Liver (tissue), 3 donors: Measurements from ENCODE around the gene IGF2.

Experiments
- TF ChIP-seq, protein P1 (sequence below): fragments of 150-350 bp; IDR thresholded peaks from 2 replicates; pipeline ENCODE4 v1.5.1; 2017; ENCODE audit warnings: improper control_type of control experiment, low read depth, low read length; ENCODE audit not compliant: missing input control
- TF ChIP-seq, protein P2 (sequence below): IDR thresholded peaks from 2 replicates; pipeline ENCODE4 v1.6.1; 2016; ENCODE audit warnings: antibody characterized with exemption
- TF ChIP-seq, protein P3 (sequence below): IDR thresholded peaks from 2 replicates; pipeline ENCODE4 v1.6.1; 2016; ENCODE audit warnings: antibody characterized with exemption
- donor health status: healthy.
- donor health status: healthy.

DNA sequence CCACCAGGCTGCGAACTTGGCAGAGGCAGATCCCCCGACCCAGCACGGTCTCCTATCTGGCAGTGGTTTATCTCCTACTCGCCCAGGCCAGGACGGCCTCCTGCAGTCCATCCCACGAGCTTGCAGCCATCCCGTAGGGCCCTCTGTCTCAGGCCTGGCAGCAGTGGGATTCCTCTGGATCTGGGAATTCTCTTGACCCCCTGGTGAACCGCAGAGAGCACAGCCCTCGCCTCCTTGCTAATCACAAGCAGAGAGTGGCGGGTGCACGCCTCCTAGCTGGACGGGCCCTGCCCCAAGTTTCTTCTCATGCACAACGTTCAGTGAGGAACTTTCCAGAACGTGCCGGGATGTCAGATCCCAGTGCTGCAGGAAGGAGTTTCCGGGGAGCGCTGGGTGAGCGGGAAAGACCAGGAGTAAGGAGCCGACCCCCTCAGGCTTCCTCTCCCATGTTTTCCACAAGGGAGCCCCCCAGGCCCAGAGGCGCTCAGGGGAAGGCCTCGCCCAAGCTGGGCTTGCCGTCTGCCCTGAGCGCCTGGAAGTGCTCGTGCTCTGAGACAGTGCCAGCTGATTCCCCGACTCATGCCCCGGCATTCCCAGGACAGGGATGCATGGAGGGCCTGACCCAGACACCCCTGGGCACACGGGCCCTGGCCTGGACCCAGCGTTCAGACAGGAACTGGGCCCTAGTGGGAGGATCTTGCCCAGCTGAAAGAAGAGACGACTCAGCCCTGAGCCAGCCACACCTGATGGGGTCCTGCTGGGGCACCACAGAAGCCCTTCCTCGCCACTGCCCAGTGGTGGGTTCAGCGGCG lies 24.6 kb downstream of the IGF2 start:
- TF ChIP-seq, protein P1, sequence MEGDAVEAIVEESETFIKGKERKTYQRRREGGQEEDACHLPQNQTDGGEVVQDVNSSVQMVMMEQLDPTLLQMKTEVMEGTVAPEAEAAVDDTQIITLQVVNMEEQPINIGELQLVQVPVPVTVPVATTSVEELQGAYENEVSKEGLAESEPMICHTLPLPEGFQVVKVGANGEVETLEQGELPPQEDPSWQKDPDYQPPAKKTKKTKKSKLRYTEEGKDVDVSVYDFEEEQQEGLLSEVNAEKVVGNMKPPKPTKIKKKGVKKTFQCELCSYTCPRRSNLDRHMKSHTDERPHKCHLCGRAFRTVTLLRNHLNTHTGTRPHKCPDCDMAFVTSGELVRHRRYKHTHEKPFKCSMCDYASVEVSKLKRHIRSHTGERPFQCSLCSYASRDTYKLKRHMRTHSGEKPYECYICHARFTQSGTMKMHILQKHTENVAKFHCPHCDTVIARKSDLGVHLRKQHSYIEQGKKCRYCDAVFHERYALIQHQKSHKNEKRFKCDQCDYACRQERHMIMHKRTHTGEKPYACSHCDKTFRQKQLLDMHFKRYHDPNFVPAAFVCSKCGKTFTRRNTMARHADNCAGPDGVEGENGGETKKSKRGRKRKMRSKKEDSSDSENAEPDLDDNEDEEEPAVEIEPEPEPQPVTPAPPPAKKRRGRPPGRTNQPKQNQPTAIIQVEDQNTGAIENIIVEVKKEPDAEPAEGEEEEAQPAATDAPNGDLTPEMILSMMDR: no peak
- TF ChIP-seq, protein P2, sequence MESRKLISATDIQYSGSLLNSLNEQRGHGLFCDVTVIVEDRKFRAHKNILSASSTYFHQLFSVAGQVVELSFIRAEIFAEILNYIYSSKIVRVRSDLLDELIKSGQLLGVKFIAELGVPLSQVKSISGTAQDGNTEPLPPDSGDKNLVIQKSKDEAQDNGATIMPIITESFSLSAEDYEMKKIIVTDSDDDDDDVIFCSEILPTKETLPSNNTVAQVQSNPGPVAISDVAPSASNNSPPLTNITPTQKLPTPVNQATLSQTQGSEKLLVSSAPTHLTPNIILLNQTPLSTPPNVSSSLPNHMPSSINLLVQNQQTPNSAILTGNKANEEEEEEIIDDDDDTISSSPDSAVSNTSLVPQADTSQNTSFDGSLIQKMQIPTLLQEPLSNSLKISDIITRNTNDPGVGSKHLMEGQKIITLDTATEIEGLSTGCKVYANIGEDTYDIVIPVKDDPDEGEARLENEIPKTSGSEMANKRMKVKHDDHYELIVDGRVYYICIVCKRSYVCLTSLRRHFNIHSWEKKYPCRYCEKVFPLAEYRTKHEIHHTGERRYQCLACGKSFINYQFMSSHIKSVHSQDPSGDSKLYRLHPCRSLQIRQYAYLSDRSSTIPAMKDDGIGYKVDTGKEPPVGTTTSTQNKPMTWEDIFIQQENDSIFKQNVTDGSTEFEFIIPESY: no peak
- TF ChIP-seq, protein P3, sequence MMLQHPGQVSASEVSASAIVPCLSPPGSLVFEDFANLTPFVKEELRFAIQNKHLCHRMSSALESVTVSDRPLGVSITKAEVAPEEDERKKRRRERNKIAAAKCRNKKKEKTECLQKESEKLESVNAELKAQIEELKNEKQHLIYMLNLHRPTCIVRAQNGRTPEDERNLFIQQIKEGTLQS: no peak
